Upper lobe of left lung (tissue), 4 donors: Measurements from ENCODE around the gene MID2.
"Not testable (repeated sequence)": the region's sequence is repeated elsewhere in the genome, so short reads cannot be mapped to it uniquely, and the experiment has no call there.

Source experiments
- CTCF ChIP-seq, 6 experiments: fragments of 450-650 bp in 4 of 6; fragments of 200-600 bp in 2 of 6; sonication (generic) in 2 of 6; IDR thresholded peaks; one replicate each; pipeline ENCODE4 v1.5.1; 2016 to 2019; ENCODE audit warnings: antibody characterized with exemption in 6 of 6
- EP300 ChIP-seq, 4 donors: sonication (generic); formaldehyde crosslinking; IDR thresholded peaks; one replicate each; pipeline ENCODE4 v1.5.1; 2017; ENCODE audit warnings: antibody characterized with exemption in 4 of 4, control low read depth in 2 of 4
- POLR2A ChIP-seq, 4 donors: fragments of 450-650 bp; IDR thresholded peaks; one replicate each; pipeline ENCODE4 v1.5.1; 2016 to 2017; ENCODE audit warnings: antibody characterized with exemption in 4 of 4, mild to moderate bottlenecking in 2 of 4
- POLR2AphosphoS5 ChIP-seq, 2 donors: sonication (generic); formaldehyde crosslinking; IDR thresholded peaks; one replicate each; pipeline ENCODE4 v1.5.1; 2017; ENCODE audit warnings: antibody characterized with exemption in 2 of 2

DNA sequence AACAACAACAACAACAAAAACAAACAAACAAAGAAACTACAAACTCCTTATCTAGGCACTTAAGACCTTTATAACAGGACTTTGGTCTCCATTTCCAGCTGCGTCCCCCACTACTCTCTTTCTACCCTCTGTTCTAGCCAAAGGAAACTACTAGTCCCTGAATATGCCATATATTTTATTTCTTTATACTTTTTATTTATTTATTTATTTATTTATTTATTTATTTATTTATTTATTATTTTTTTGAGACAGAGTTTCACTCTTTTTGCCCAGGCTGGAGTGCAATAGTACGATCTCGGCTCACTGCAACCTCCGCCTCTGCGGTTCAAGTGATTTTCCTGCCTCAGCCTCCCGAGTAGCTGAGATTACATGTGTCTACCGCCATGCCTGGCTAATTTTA, 26.0 kb downstream of the MID2 start:
- not testable (repeated sequence) for TF ChIP-seq CTCF, POLR2AphosphoS5, POLR2A, EP300 (IDR thresholded peaks at IDR 0.05)
